ENCODE measurements around the gene PPIF.

The PPIF gene

GRCh38 chr10:79385392-79385795 is 38.1 kb downstream of the PPIF start:
- Histone ChIP-seq H3K9ac (ENCODE audit: low read depth, low read length) (no peak overlapping the region), H3K4me1 (ENCODE audit: insufficient read depth, low read length) (peaks cover 14% of the 10 kb centered on the region; the same call in 1 of the 2 replicates), H3K36me3 (ENCODE audit: insufficient read depth, low read length) (no peaks in the 10 kb centered on the region), H3K9me3 (ENCODE audit: control insufficient read depth, insufficient read depth, low read length) (no peaks in the 10 kb centered on the region)

- Histone ChIP-seq H3K9me3 (ENCODE audit: control insufficient read depth, insufficient read depth, low read length) (no peaks in the 10 kb centered on the region), H3K9ac (ENCODE audit: low read depth, low read length) (no peak overlapping the region), H3K4me1 (ENCODE audit: insufficient read depth, low read length) (peaks cover 14% of the 10 kb centered on the region; the same call in 1 of the 2 replicates), H3K36me3 (ENCODE audit: insufficient read depth, low read length) (no peaks in the 10 kb centered on the region)
These were observed 38.7 kb downstream of the PPIF start for GRCh38 chr10:79385804-79386531.

GRCh38 chr10:79386637-79387465 is 39.6 kb downstream of the PPIF start:
- Histone ChIP-seq H3K9ac (ENCODE audit: low read depth, low read length) (no peak overlapping the region), H3K36me3 (ENCODE audit: insufficient read depth, low read length) (no peaks in the 10 kb centered on the region), H3K4me1 (ENCODE audit: insufficient read depth, low read length) (peaks cover 9% of the 10 kb centered on the region; the same call in 1 of the 2 replicates)

GRCh38 chr10:79387466-79387973 is 40.3 kb downstream of the PPIF start:
- Histone ChIP-seq H3K9ac (ENCODE audit: low read depth, low read length) (no peak overlapping the region), H3K9me3 (ENCODE audit: control insufficient read depth, insufficient read depth, low read length) (no peaks in the 10 kb centered on the region)

More at GRCh38 chr10:79386637-79387465, 39.6 kb downstream of the PPIF start:
- no peaks in the 10 kb centered on the region for H3K9me3 ChIP-seq (ENCODE audit: control insufficient read depth, insufficient read depth, low read length)

GRCh38 chr10:79387974-79388850 is 40.9 kb downstream of the PPIF start:
- Histone ChIP-seq H3K4me1 (ENCODE audit: insufficient read depth, low read length) (peaks cover 3% of the 10 kb centered on the region; the same call in 1 of the 2 replicates), H3K9me3 (ENCODE audit: control insufficient read depth, insufficient read depth, low read length) (no peaks in the 10 kb centered on the region), H3K36me3 (ENCODE audit: insufficient read depth, low read length) (no peaks in the 10 kb centered on the region), H3K9ac (ENCODE audit: low read depth, low read length) (no peak overlapping the region)

More at GRCh38 chr10:79387466-79387973, 40.3 kb downstream of the PPIF start:
- H3K36me3 ChIP-seq (ENCODE audit: insufficient read depth, low read length): no peaks in the 10 kb centered on the region
- H3K4me1 ChIP-seq (ENCODE audit: insufficient read depth, low read length): peaks cover 3% of the 10 kb centered on the region; the same call in 1 of the 2 replicates

- H3K4me1 ChIP-seq (ENCODE audit: insufficient read depth, low read length): peaks cover 3% of the 10 kb centered on the region; the same call in 1 of the 2 replicates
- H3K9me3 ChIP-seq (ENCODE audit: control insufficient read depth, insufficient read depth, low read length): no peaks in the 10 kb centered on the region
- H3K9ac ChIP-seq (ENCODE audit: low read depth, low read length): no peak overlapping the region
- no peaks in the 10 kb centered on the region for H3K36me3 ChIP-seq (ENCODE audit: insufficient read depth, low read length)
These were observed 42.8 kb downstream of the PPIF start for GRCh38 chr10:79390057-79390456.

GRCh38 chr10:79390551-79391229 is 43.4 kb downstream of the PPIF start:
- H3K9me3 ChIP-seq (ENCODE audit: control insufficient read depth, insufficient read depth, low read length): no peaks in the 10 kb centered on the region
- H3K4me1 ChIP-seq (ENCODE audit: insufficient read depth, low read length): peaks cover 3% of the 10 kb centered on the region; the same call in 1 of the 2 replicates
- no peaks in the 10 kb centered on the region for H3K36me3 ChIP-seq (ENCODE audit: insufficient read depth, low read length)
- H3K9ac ChIP-seq (ENCODE audit: low read depth, low read length): no peak overlapping the region

GRCh38 chr10:79391231-79392019 is 44.2 kb downstream of the PPIF start:
- H3K4me1 ChIP-seq (ENCODE audit: insufficient read depth, low read length): peaks cover under 1% of the 10 kb centered on the region; the same call in 1 of the 2 replicates
- no peaks in the 10 kb centered on the region for H3K9me3 ChIP-seq (ENCODE audit: control insufficient read depth, insufficient read depth, low read length)
- no peaks in the 10 kb centered on the region for H3K36me3 ChIP-seq (ENCODE audit: insufficient read depth, low read length)
- no peak overlapping the region for H3K9ac ChIP-seq (ENCODE audit: low read depth, low read length)

- Histone ChIP-seq H3K9me3 (ENCODE audit: control insufficient read depth, insufficient read depth, low read length) (no peaks in the 10 kb centered on the region), H3K36me3 (ENCODE audit: insufficient read depth, low read length) (no peaks in the 10 kb centered on the region), H3K9ac (ENCODE audit: low read depth, low read length) (no peak overlapping the region), H3K4me1 (ENCODE audit: insufficient read depth, low read length) (no peaks in the 10 kb centered on the region; the same call in 1 of the 2 replicates)
These were observed 44.7 kb downstream of the PPIF start for GRCh38 chr10:79392020-79392398.

GRCh38 chr10:79392506-79393176 is 45.4 kb downstream of the PPIF start:
- Histone ChIP-seq H3K36me3 (ENCODE audit: insufficient read depth, low read length) (no peaks in the 10 kb centered on the region), H3K9me3 (ENCODE audit: control insufficient read depth, insufficient read depth, low read length) (no peaks in the 10 kb centered on the region), H3K9ac (ENCODE audit: low read depth, low read length) (no peak overlapping the region), H3K4me1 (ENCODE audit: insufficient read depth, low read length) (no peaks in the 10 kb centered on the region; the same call in 1 of the 2 replicates)

- no peaks in the 10 kb centered on the region for H3K9me3 ChIP-seq (ENCODE audit: control insufficient read depth, insufficient read depth, low read length)
- H3K36me3 ChIP-seq (ENCODE audit: insufficient read depth, low read length): no peaks in the 10 kb centered on the region
- no peak overlapping the region for H3K9ac ChIP-seq (ENCODE audit: low read depth, low read length)
- no peaks in the 10 kb centered on the region; the same call in 1 of the 2 replicates for H3K4me1 ChIP-seq (ENCODE audit: insufficient read depth, low read length)
These were observed 46.1 kb downstream of the PPIF start for GRCh38 chr10:79393221-79393923.
